Endodermal cell (in vitro differentiated cells): ENCODE measurements around the gene JAKMIP1. TPM values are rescaled to one million over a fixed set of nuclear protein-coding genes. Genes with fewer than 3 reads are reported as not detected.

Source experiments
- DNase-seq: peaks from one replicate; pipeline ENCODE4 v3.0.0-alpha.2; 2017
- H3K27ac ChIP-seq: 2 replicates; pipeline ENCODE4 v1.5.1; 2013; ENCODE audit warnings: mild to moderate bottlenecking, low read depth, low read length, moderate library complexity
- H3K27me3 ChIP-seq: 2 replicates; pipeline ENCODE4 v1.6.1; 2013; ENCODE audit warnings: mild to moderate bottlenecking, low read length, moderate library complexity; ENCODE audit not compliant: insufficient read depth, control insufficient read depth, poor library complexity, severe bottlenecking
- H3K36me3 ChIP-seq: 2 replicates; pipeline ENCODE4 v1.7.0; 2013; ENCODE audit warnings: mild to moderate bottlenecking, low read length, moderate library complexity; ENCODE audit not compliant: control insufficient read depth, insufficient read depth
- H3K4me1 ChIP-seq: one replicate; pipeline ENCODE4 v1.7.0; 2013; ENCODE audit warnings: low read length; ENCODE audit not compliant: control insufficient read depth, insufficient read depth
- H3K4me3 ChIP-seq: 2 replicates; pipeline ENCODE4 v1.5.1; 2013; ENCODE audit warnings: mild to moderate bottlenecking, low read length, moderate library complexity
- H3K9ac ChIP-seq: 2 replicates; pipeline ENCODE4 v1.6.1; 2013; ENCODE audit warnings: mild to moderate bottlenecking, low read length, moderate library complexity; ENCODE audit not compliant: poor library complexity, severe bottlenecking; ENCODE audit errors: extremely low read depth
- H3K9me3 ChIP-seq: 2 replicates; pipeline ENCODE4 v1.6.1; 2013; ENCODE audit warnings: mild to moderate bottlenecking, low read length, moderate library complexity; ENCODE audit not compliant: control insufficient read depth
- H3K27ac Mint-ChIP-seq: 2 replicates; pipeline ENCODE4 v1.8.0; 2020; ENCODE audit warnings: mixed read lengths
- H3K27me3 Mint-ChIP-seq: 2 replicates; pipeline ENCODE4 v1.8.0; 2021; ENCODE audit warnings: mild to moderate bottlenecking, mixed read lengths; ENCODE audit not compliant: insufficient read depth
- H3K36me3 Mint-ChIP-seq: 2 replicates; pipeline ENCODE4 v1.8.0; 2020; ENCODE audit warnings: low read depth, mixed read lengths
- H3K4me1 Mint-ChIP-seq: 2 replicates; pipeline ENCODE4 v1.8.0; 2020; ENCODE audit warnings: mixed read lengths
- H3K4me3 Mint-ChIP-seq: 2 replicates; pipeline ENCODE4 v1.8.0; 2020; ENCODE audit warnings: mild to moderate bottlenecking, moderate library complexity, mixed read lengths
- H3K9me3 Mint-ChIP-seq: 2 replicates; pipeline ENCODE4 v1.8.0; 2020; ENCODE audit warnings: mild to moderate bottlenecking, mixed read lengths
- WGBS, 2 experiments: methylation state at CpG; one replicate each; pipeline versions ENCODE4 v1.1.5 to v1.1.7; 2013; ENCODE audit warnings: missing lambda C conversion rate in 2 of 2, mixed read lengths in 1 of 2; ENCODE audit not compliant: insufficient coverage in 1 of 2, insufficient read length in 1 of 2; 5-methylcytosine and 5-hydroxymethylcytosine counted together
- total RNA-seq, 2 donors: library from RNA; stranded (reverse); fragmentation: NEBNext Ultra II Directional in 1 of 2; extraction: Animal tissue kit (Norgen Biotek cat#: 25700) in 1 of 2; gene quantifications; 2 replicates in 1 of 2; 3 replicates in 1 of 2; pipeline ENCODE4 v1.2.1, GENCODE V29; 2021
- TF ChIP-seq, protein P1 (sequence below): fragments of 200-600 bp; sonication (generic); conservative IDR thresholded peaks from 2 replicates; pipeline ENCODE4 v1.5.0; 2021; ENCODE audit warnings: antibody characterized with exemption, mild to moderate bottlenecking

The JAKMIP1 gene
- total RNA-seq, 2 donors from 2014 or later = 10.4 to 11.2 TPM

GRCh38 chr4:5992828-5993321, 207.5 kb downstream of the JAKMIP1 start:
- Histone ChIP-seq H3K9me3 (no peaks in the 10 kb centered on the region), H3K36me3 (no peaks in the 10 kb centered on the region), H3K4me3 (no peak overlapping the region), H3K27me3 (no peaks in the 10 kb centered on the region), H3K9ac (no peak overlapping the region), H3K27ac (no peak overlapping the region), H3K4me1 (no peaks in the 10 kb centered on the region)
- Mint-ChIP-seq H3K27me3 (peaks cover 10% of the 10 kb centered on the region), H3K4me1 (no peaks in the 10 kb centered on the region), H3K36me3 (no peaks in the 10 kb centered on the region), H3K9me3 (no peaks in the 10 kb centered on the region), H3K27ac (no peak overlapping the region), H3K4me3 (no peak overlapping the region)
- 91 to 95% methylated on average over 3 to 11 of the region's 11 CpGs for WGBS, 2 experiments
- TF ChIP-seq, protein P1, sequence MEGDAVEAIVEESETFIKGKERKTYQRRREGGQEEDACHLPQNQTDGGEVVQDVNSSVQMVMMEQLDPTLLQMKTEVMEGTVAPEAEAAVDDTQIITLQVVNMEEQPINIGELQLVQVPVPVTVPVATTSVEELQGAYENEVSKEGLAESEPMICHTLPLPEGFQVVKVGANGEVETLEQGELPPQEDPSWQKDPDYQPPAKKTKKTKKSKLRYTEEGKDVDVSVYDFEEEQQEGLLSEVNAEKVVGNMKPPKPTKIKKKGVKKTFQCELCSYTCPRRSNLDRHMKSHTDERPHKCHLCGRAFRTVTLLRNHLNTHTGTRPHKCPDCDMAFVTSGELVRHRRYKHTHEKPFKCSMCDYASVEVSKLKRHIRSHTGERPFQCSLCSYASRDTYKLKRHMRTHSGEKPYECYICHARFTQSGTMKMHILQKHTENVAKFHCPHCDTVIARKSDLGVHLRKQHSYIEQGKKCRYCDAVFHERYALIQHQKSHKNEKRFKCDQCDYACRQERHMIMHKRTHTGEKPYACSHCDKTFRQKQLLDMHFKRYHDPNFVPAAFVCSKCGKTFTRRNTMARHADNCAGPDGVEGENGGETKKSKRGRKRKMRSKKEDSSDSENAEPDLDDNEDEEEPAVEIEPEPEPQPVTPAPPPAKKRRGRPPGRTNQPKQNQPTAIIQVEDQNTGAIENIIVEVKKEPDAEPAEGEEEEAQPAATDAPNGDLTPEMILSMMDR = no peak
- no peak for DNase-seq

- no peak overlapping the region for H3K27ac Mint-ChIP-seq
- no peaks in the 10 kb centered on the region for H3K9me3 Mint-ChIP-seq
- no peaks in the 10 kb centered on the region for H3K36me3 Mint-ChIP-seq
- H3K9ac ChIP-seq = no peak overlapping the region
- H3K27ac ChIP-seq = no peak overlapping the region
- peak; percentile 37 for DNase-seq
- H3K27me3 Mint-ChIP-seq = peaks cover 13% of the 10 kb centered on the region
- H3K4me1 ChIP-seq = no peaks in the 10 kb centered on the region
- H3K9me3 ChIP-seq = no peaks in the 10 kb centered on the region
- 83 to 93% methylated on average over 8 to 16 of the region's 17 CpGs for WGBS, 2 experiments
- no peak overlapping the region for H3K4me3 Mint-ChIP-seq
- no peaks in the 10 kb centered on the region for H3K4me1 Mint-ChIP-seq
- H3K36me3 ChIP-seq = no peaks in the 10 kb centered on the region
- no peaks in the 10 kb centered on the region for H3K27me3 ChIP-seq
- TF ChIP-seq, protein P1 = no peak
- no peak overlapping the region for H3K4me3 ChIP-seq
Measured at GRCh38 chr4:5992171-5992827, 208.1 kb downstream of the JAKMIP1 start.

- Histone ChIP-seq H3K27me3 (no peaks in the 10 kb centered on the region), H3K4me3 (no peak overlapping the region), H3K4me1 (no peaks in the 10 kb centered on the region), H3K9ac (no peak overlapping the region), H3K36me3 (no peaks in the 10 kb centered on the region), H3K9me3 (no peaks in the 10 kb centered on the region), H3K27ac (no peak overlapping the region)
- H3K27me3 Mint-ChIP-seq = peaks cover 13% of the 10 kb centered on the region
- H3K9me3 Mint-ChIP-seq = no peaks in the 10 kb centered on the region
- no peak overlapping the region for H3K27ac Mint-ChIP-seq
- H3K4me1 Mint-ChIP-seq = no peaks in the 10 kb centered on the region
- DNase-seq = peak; percentile 24
- WGBS, 2 experiments = 56 to 64% methylated on average over 1 of the region's 1 CpG
- no peak overlapping the region for H3K4me3 Mint-ChIP-seq
- TF ChIP-seq, protein P1 = no peak
- H3K36me3 Mint-ChIP-seq = no peaks in the 10 kb centered on the region
Measured at GRCh38 chr4:5991405-5991804, 208.9 kb downstream of the JAKMIP1 start.
